Stomach (tissue), 9 donors: ENCODE data around the gene LAMB3. TPM values are rescaled to one million over a fixed set of nuclear protein-coding genes. Genes with fewer than 3 reads are reported as not detected.
A peak's percentile ranks its signal among the peaks of the same experiment; 100 is the strongest.

Experiments
- DNase-seq, 2 donors: peaks; one replicate each; pipeline versions ENCODE4 v3.0.0 to v3.0.0-alpha.2; 2013 to 2019
- H3K27ac ChIP-seq, 5 donors: fragments of 200-600 bp in 4 of 5; sonication (generic) in 4 of 5; one replicate each; pipeline ENCODE4 v1.5.1; 2013 to 2019; ENCODE audit warnings: mild to moderate bottlenecking in 1 of 5, moderate library complexity in 1 of 5
- H3K27me3 ChIP-seq, 3 donors: fragments of 200-600 bp; sonication (generic); one replicate each; pipeline ENCODE4 v1.5.1; 2017 to 2019; ENCODE audit warnings: mixed run types in 1 of 3
- H3K36me3 ChIP-seq, 4 donors: fragments of 200-600 bp; sonication (generic); 1 replicate in 3 of 4; 2 replicates in 1 of 4; pipeline ENCODE4 v1.5.1; 2016 to 2019
- H3K4me1 ChIP-seq, 4 donors: fragments of 200-600 bp; sonication (generic); one replicate each; pipeline ENCODE4 v1.5.1; 2016 to 2019
- H3K4me3 ChIP-seq, 4 donors: fragments of 200-600 bp; sonication (generic) in 3 of 4; one replicate each; pipeline ENCODE4 v1.5.1; 2016 to 2019; ENCODE audit warnings: mild to moderate bottlenecking in 1 of 4
- H3K9me3 ChIP-seq, 4 donors: fragments of 200-600 bp; sonication (generic); one replicate each; pipeline ENCODE4 v1.5.1; 2016 to 2019
- CTCF ChIP-seq, 7 experiments: fragments of 450-650 bp in 4 of 7; fragments of 200-600 bp in 3 of 7; sonication (generic) in 3 of 7; IDR thresholded peaks; one replicate each; pipeline ENCODE4 v1.5.1; 2016 to 2019; ENCODE audit warnings: antibody characterized with exemption in 7 of 7, control low read depth in 2 of 7, mild to moderate bottlenecking in 1 of 7
- EP300 ChIP-seq: sonication (generic); formaldehyde crosslinking; IDR thresholded peaks from one replicate; pipeline ENCODE4 v1.6.1; 2017; ENCODE audit warnings: antibody characterized with exemption
- POLR2A ChIP-seq, 4 donors: fragments of 450-650 bp; IDR thresholded peaks; one replicate each; pipeline ENCODE4 v1.6.1; 2016; ENCODE audit warnings: antibody characterized with exemption in 4 of 4, control low read depth in 2 of 4, mild to moderate bottlenecking in 1 of 4, moderate library complexity in 1 of 4
- POLR2AphosphoS5 ChIP-seq, 3 donors: sonication (generic); formaldehyde crosslinking; IDR thresholded peaks; one replicate each; pipeline ENCODE4 v1.6.1; 2016; ENCODE audit warnings: antibody characterized with exemption in 3 of 3
- WGBS, 5 donors: extraction: QIAGEN DNeasy Blood & Tissue Kit in 3 of 5; methylation state at CpG; one replicate each; pipeline versions ENCODE4 v1.1.5 to v1.1.7; 2013 to 2018; 5-methylcytosine and 5-hydroxymethylcytosine counted together
- intact Hi-C: fragments of 100-400 bp; cut with DNase I; formaldehyde crosslinking; loops from one replicate; pipeline ENCODE4 v1.15.1; 2023; ENCODE audit warnings: low total_unique reads
- polyA plus RNA-seq, 3 donors: library from polyadenylated mRNA; stranded (reverse); fragments of 200-250 nt; gene quantifications; one replicate each; pipeline ENCODE4 v1.2.3, GENCODE V29; 2013
- total RNA-seq, 5 donors: library from RNA; depleted of rRNA; stranded (reverse); fragments of >200 nt; gene quantifications; one replicate each; pipeline versions ENCODE4 v1.1.0 to v1.2.3, GENCODE V29; 2014 to 2016
- donor health status: healthy with polysubstance abuse.
- donor health status: Bipolar disorder and iron deficiency.
- donor health status: healthy.

The LAMB3 gene
- total and polyA plus RNA-seq, 8 donors: 12.8 to 105 (median 49.8) TPM

GRCh38 chr1:209629621-209630382 is 22.4 kb downstream of the LAMB3 start:
- peaks cover 0 to 30% (median 13%) of the 10 kb centered on the region in 4 donors for H3K4me1 ChIP-seq
- H3K27me3 ChIP-seq: no peaks in the 10 kb centered on the region
- peaks cover 0 to 89% (median 32%) of the 10 kb centered on the region in 4 donors for H3K36me3 ChIP-seq
- H3K4me3 ChIP-seq: no peak overlapping the region
- WGBS, 5 donors: 94 to 98% (median 96%) methylated on average over 11 of the region's 11 CpGs; no CpG with 5 or more reads in 1 of the 5 donors
- TF ChIP-seq EP300 (no peak), POLR2A (IDR thresholded peaks at IDR 0.05) (no peak), POLR2AphosphoS5 (IDR thresholded peaks at IDR 0.05) (no peak), CTCF (IDR thresholded peaks at IDR 0.05) (no peak)
- no peak for DNase-seq
- H3K27ac ChIP-seq: no peak overlapping the region
- no peaks in the 10 kb centered on the region for H3K9me3 ChIP-seq
- intact Hi-C loops: loop anchor here (10.0 kb wide), 1 partner anchor 55 kb away; no protein-coding TSS in a partner anchor

GRCh38 chr1:209628618-209629299 is 23.5 kb downstream of the LAMB3 start:
- Histone ChIP-seq H3K9me3 (no peaks in the 10 kb centered on the region), H3K27ac (no peak overlapping the region), H3K4me1 (peaks cover 0 to 30% (median 13%) of the 10 kb centered on the region in 4 donors), H3K4me3 (no peak overlapping the region), H3K27me3 (no peaks in the 10 kb centered on the region), H3K36me3 (peaks cover 0 to 91% (median 28%) of the 10 kb centered on the region in 4 donors)
- DNase-seq: no peak
- 81 to 86% (median 83%) methylated on average over 7 of the region's 7 CpGs for WGBS, 5 donors
- TF ChIP-seq CTCF (IDR thresholded peaks at IDR 0.05) (no peak), POLR2AphosphoS5 (IDR thresholded peaks at IDR 0.05) (no peak), POLR2A (IDR thresholded peaks at IDR 0.05) (no peak), EP300 (no peak)
- intact Hi-C loops: loop anchor here (10.0 kb wide), 1 partner anchor 54 kb away; no protein-coding TSS in a partner anchor

- peak in 1 of 3 donors; percentile 41 for TF ChIP-seq POLR2AphosphoS5 (IDR thresholded peaks at IDR 0.05)
- peak in 5 of 7 experiments; percentile 63 to 96 (median 89) for TF ChIP-seq CTCF (IDR thresholded peaks at IDR 0.05)
- no peak for TF ChIP-seq EP300
- Histone ChIP-seq H3K27me3 (no peaks in the 10 kb centered on the region), H3K27ac (no peak overlapping the region), H3K4me3 (no peak overlapping the region), H3K4me1 (peaks cover 0 to 30% (median 13%) of the 10 kb centered on the region in 4 donors), H3K9me3 (no peaks in the 10 kb centered on the region), H3K36me3 (peaks cover 0 to 91% (median 29%) of the 10 kb centered on the region in 4 donors)
- DNase-seq: peak; percentile 79 to 90
- intact Hi-C loops: loop anchor here (10.0 kb wide), 1 partner anchor 53 kb away; no protein-coding TSS in a partner anchor
- WGBS, 5 donors: 41 to 59% (median 43%) methylated on average over 6 to 16 of the region's 16 CpGs
Measured at GRCh38 chr1:209627732-209628196, 24.5 kb downstream of the LAMB3 start.

- no peak overlapping the region for H3K4me3 ChIP-seq
- no peak overlapping the region for H3K27ac ChIP-seq
- no peaks in the 10 kb centered on the region for H3K27me3 ChIP-seq
- WGBS, 5 donors: 63 to 76% (median 65%) methylated on average over 9 to 16 of the region's 16 CpGs
- DNase-seq: no peak
- peaks cover 0 to 32% (median 14%) of the 10 kb centered on the region in 4 donors for H3K4me1 ChIP-seq
- intact Hi-C loops: loop anchor here (10.0 kb wide), 1 partner anchor 52 kb away; no protein-coding TSS in a partner anchor
- H3K36me3 ChIP-seq: peaks cover 0 to 91% (median 28%) of the 10 kb centered on the region in 4 donors
- TF ChIP-seq POLR2AphosphoS5 (IDR thresholded peaks at IDR 0.05): no peak
- TF ChIP-seq EP300: no peak
- no peak for TF ChIP-seq CTCF (IDR thresholded peaks at IDR 0.05)
- TF ChIP-seq POLR2A (IDR thresholded peaks at IDR 0.05): no peak
- no peaks in the 10 kb centered on the region for H3K9me3 ChIP-seq
Measured at GRCh38 chr1:209627027-209627731, 25.0 kb downstream of the LAMB3 start.
